ENCODE data around the gene TEX29. TPM values are rescaled to one million over a fixed set of nuclear protein-coding genes. Genes with fewer than 3 reads are reported as not detected.
A peak's percentile ranks its signal among the peaks of the same experiment; 100 is the strongest.

Gene TEX29
- total and polyA plus RNA-seq, 2 of the 4 experiments (the other 2 are of a cell fraction): 0.46 TPM; not detected in 1

DNA sequence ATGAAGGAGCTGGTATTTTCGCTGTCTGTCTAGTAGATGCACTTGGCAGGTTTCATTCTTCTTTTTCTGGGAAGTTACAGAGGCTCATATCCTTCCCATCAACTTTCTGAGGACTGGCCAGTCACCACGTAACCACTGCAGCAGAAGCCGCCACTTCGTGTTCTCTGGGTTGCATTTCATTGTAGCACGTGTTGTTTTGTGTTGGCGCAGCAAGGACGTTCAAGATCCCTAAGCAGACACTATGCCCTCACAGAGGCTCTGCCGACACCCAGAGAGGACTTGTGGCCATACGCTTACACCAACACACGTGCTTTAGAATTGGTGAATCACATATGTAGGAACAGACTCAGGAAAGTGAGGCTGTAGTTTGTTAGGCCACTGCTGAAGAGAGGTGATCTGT, 42.2 kb upstream of the TEX29 start:
- DNase-seq (no peak), ATAC-seq (ENCODE audit: low read depth) (no peak)
- H4K91ac ChIP-seq (ENCODE audit: insufficient read depth, low read depth, low read length): no peak overlapping the region
- H2BK5ac ChIP-seq (ENCODE audit: low read depth, low read length, poor library complexity, severe bottlenecking): no peak overlapping the region
- H3K36me3 ChIP-seq (ENCODE audit: control insufficient read depth, insufficient read depth, low read length): peaks cover 29% of the 10 kb centered on the region
- no peaks in the 10 kb centered on the region for H3K9me3 ChIP-seq (ENCODE audit: control insufficient read depth, insufficient read depth, low read length)
- H4K20me1 ChIP-seq (ENCODE audit: insufficient read depth, low read length): no peaks in the 10 kb centered on the region; the same call in 1 of the 2 replicates
- POLR2A ChIA-PET (ENCODE audit: unreplicated experiment): no interaction called here
- in situ Hi-C loops (cut with MboI; ENCODE audit: low sequenced_read_pairs): no loop called here
- no peak overlapping the region; the same call in 2 of the 3 replicates for H2BK15ac ChIP-seq (ENCODE audit: low read depth, low read length)
- H3K18ac ChIP-seq (ENCODE audit: low read depth, low read length): no peak overlapping the region
- H3K4ac ChIP-seq (ENCODE audit: low read depth, low read length): no peak overlapping the region; the same call in 1 of the 2 replicates
- no TSS peak for BruUV-seq (replicated peaks)
- H3K4me1 ChIP-seq (ENCODE audit: control insufficient read depth, insufficient read depth, low read length): peaks cover 11% of the 10 kb centered on the region
- intact Hi-C loops (cut with micrococcal nuclease): no loop called here
- no peak overlapping the region for H3K27ac ChIP-seq (ENCODE audit: insufficient read depth, low read length)
- H2BK20ac ChIP-seq (ENCODE audit: low read depth, low read length): no peak overlapping the region
- H2AK9ac ChIP-seq (replicated peaks; ENCODE audit: low read depth, low read length, poor library complexity): no peak overlapping the region
- H2AFZ ChIP-seq (replicated peaks; ENCODE audit: low read length, poor library complexity): no peak overlapping the region
- peaks cover 18% of the 10 kb centered on the region for H3K9me1 ChIP-seq (ENCODE audit: insufficient read depth, low read length)
- no peak overlapping the region for H4K5ac ChIP-seq (ENCODE audit: low read depth, low read length)
- no peaks in the 10 kb centered on the region for H3K27me3 ChIP-seq (ENCODE audit: control insufficient read depth, insufficient read depth, low read length)
- H4K8ac ChIP-seq (ENCODE audit: low read depth in 2 of 2, low read length in 2 of 2): no peak overlapping the region; a peak in 1 of 4 replicates
- H2AK5ac ChIP-seq (ENCODE audit: low read depth, low read length): no peak overlapping the region
- H3K56ac ChIP-seq (ENCODE audit: extremely low read depth, insufficient read depth, low read length): no peak overlapping the region
- dilution Hi-C loops (cut with HindIII; ENCODE audit: low sequenced_read_pairs, unreplicated experiment): no loop called here
- H3K4me3 ChIP-seq (ENCODE audit: insufficient read depth, low read depth, low read length): no peak overlapping the region
- H3K14ac ChIP-seq (replicated peaks; ENCODE audit: low read depth, low read length): 0 out of 2 replicates have a peak overlapping the region, but pooled peaks have one; percentile 18
- no peak overlapping the region for H3K9ac ChIP-seq (ENCODE audit: low read depth, low read length)
- 85% methylated on average over 5 of the region's 10 CpGs; no CpG with 5 or more reads in 1 of the 2 experiments for WGBS, 2 experiments (ENCODE audit: extremely low coverage in 2 of 2, insufficient read length in 1 of 2)
- H3K4me2 ChIP-seq (ENCODE audit: low read depth, low read length): no peak overlapping the region
- no peak overlapping the region for H3K23ac ChIP-seq (ENCODE audit: low read depth, low read length)
- TF ChIP-seq NFE2L2 (IDR thresholded peaks at IDR 0.05; ENCODE audit: low read depth, low read length) (no peak), POLR2A (IDR thresholded peaks at IDR 0.05; ENCODE audit: low read depth, low read length) (no peak), SMC3 (IDR thresholded peaks at IDR 0.05; ENCODE audit: low read depth, low read length) (no peak), RFX5 (IDR thresholded peaks at IDR 0.05; ENCODE audit: low read depth, low read length) (no peak), CHD1 (IDR thresholded peaks at IDR 0.05; ENCODE audit: low read depth, low read length) (no peak), MXI1 (IDR thresholded peaks at IDR 0.05; ENCODE audit: borderline replicate concordance, low read depth, low read length) (no peak), BHLHE40 (IDR thresholded peaks at IDR 0.05; ENCODE audit: low read depth, low read length) (no peak)
- TF ChIP-seq, protein P1, sequence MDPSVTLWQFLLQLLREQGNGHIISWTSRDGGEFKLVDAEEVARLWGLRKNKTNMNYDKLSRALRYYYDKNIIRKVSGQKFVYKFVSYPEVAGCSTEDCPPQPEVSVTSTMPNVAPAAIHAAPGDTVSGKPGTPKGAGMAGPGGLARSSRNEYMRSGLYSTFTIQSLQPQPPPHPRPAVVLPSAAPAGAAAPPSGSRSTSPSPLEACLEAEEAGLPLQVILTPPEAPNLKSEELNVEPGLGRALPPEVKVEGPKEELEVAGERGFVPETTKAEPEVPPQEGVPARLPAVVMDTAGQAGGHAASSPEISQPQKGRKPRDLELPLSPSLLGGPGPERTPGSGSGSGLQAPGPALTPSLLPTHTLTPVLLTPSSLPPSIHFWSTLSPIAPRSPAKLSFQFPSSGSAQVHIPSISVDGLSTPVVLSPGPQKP (IDR thresholded peaks at IDR 0.05; ENCODE audit: borderline replicate concordance, low read depth, low read length): no peak
- TF ChIP-seq, protein P2, sequence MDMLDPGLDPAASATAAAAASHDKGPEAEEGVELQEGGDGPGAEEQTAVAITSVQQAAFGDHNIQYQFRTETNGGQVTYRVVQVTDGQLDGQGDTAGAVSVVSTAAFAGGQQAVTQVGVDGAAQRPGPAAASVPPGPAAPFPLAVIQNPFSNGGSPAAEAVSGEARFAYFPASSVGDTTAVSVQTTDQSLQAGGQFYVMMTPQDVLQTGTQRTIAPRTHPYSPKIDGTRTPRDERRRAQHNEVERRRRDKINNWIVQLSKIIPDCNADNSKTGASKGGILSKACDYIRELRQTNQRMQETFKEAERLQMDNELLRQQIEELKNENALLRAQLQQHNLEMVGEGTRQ (IDR thresholded peaks at IDR 0.05; ENCODE audit: low read depth, low read length): no peak
- H3K79me1 ChIP-seq (ENCODE audit: low read depth in 1 of 2, low read length in 2 of 2): peaks cover 20 to 43% of the 10 kb centered on the region in 2 experiments
- no peak overlapping the region; the same call in 1 of the 2 replicates for H2BK120ac ChIP-seq (ENCODE audit: low read depth, low read length)
- CTCF ChIA-PET: interaction anchor here (0.7 kb wide), 1 partner anchor 376 kb away, joined by 9 read pairs; no protein-coding TSS in a partner anchor

Data from IMR-90 (cell line).